GM19463 (cell line): ENCODE results near the gene PPIB.
"Not testable (repeated sequence)": the region's sequence is repeated elsewhere in the genome, so short reads cannot be mapped to it uniquely, and the experiment has no call there.

Source experiments
- ATAC-seq: cut with Tn5 transposase; IDR thresholded peaks from one replicate; pipeline ENCODE4 v1.9.1; 2021; ENCODE audit warnings: mild to moderate bottlenecking, moderate library complexity; ENCODE audit not compliant: unreplicated experiment

Gene PPIB

DNA sequence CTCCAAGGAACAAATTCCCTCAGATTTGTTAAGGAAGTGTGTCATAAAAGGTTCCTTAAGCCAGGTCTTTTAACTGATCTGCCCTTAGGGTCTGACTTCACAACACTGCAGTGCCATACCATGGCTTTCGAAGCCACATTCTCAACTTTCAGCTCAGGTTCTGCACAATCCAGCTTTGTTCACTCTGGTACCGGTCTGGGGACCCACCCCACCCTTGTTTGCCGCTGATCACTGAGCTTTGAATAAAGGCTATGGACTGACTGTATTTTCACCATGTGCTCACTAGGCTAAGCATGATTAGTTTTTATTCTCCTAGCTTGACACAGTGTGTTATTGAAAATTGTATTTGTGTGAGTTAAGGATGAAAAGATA is 51.2 kb downstream of the PPIB start:
- ATAC-seq: no peak

DNA sequence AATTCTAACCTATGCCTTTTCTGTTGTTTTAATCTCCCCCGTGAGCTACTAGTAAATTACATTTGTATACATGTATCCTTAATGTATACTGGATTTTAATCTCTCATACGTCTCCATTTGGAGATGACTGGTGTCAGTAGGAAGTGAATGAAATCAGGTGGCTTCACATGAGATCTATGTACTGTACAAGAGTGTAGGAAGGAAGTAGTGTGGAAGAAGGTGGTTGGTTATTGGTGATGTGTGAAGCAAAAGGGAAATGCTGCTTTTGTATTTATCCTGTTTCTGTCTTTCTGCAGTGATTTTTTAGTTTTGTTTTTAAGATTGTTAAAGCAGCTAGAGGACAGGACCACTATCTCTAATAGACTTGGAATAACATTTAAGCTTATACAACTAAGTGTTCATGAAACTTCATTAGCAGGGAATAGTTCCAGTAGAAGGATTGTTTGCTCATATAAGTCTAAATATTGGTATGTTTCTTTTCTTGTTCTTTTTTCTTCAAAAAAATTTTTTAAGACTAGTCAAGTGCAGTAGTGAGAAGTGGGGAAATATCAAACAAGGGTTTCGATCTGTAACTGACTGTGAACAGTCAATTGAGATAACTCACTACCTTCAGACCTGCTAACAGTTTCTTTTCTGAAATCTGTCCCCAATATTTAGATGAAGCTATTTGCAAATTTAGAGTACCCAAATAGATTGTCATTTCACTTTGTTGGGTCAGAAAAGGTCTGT is 51.7 kb downstream of the PPIB start:
- no peak for ATAC-seq

DNA sequence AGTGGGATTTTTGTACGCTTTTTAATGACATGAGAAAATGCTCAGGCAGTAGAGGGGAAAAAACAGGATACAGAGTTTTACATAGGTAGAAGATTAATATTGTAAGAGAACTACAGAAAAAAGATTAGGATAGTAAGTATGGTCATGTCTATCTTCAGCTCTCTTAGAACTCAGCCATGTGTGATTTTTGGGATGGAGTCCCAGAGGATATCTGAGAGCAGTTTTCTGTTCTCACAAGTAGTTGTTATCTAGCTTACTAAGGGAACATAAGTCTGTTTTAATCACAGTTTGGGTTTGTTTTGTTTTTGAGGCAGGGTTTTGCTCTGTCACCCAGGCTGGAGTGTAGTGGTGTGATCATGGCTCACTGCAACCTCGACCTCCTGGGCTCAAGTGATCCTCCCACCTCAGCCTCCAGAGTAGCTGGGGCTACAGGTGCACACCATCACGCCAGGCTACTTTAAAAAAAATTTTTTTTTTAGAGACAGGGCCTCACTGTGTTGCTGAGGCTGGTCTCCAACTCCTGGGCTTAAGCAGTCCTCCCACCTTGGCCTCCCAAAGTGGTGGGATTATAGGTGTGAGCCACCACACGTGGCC is 52.6 kb downstream of the PPIB start:
- ATAC-seq: not testable (repeated sequence)

DNA sequence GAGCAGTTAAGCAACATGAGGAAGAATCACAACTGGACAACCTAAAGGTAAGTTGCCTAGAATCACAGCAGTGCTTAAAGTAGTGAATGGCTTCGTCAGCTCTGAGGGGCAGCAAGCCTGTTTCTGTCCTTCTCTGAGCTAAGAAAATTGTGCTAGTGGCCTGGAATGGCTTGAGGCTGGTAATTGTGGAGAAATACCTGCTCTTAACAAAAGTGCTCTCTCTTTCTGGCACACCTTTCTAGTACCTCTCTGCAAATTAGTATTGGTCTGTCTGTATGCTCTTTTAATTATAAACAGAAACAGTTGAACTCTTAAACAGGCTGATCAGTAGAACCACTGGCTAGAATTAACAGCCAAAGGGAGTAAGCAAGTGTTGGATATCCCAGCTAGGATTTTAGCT is 55.5 kb downstream of the PPIB start:
- ATAC-seq: no peak
